Neutrophil (primary cell): Measurements from ENCODE around the gene MRPS33.
"Not testable (repeated sequence)": the region's sequence is repeated elsewhere in the genome, so short reads cannot be mapped to it uniquely, and the experiment has no call there.

Experiments used
- H3K27ac ChIP-seq: fragments of 200-600 bp; sonication (generic); 2 replicates; pipeline ENCODE4 v1.5.1; 2016; ENCODE audit warnings: mild to moderate bottlenecking, moderate library complexity
- H3K27me3 ChIP-seq: fragments of 200-600 bp; sonication (generic); 2 replicates; pipeline ENCODE4 v1.6.0; 2016; ENCODE audit warnings: mild to moderate bottlenecking
- H3K36me3 ChIP-seq: fragments of 200-600 bp; sonication (generic); 2 replicates; pipeline ENCODE4 v1.5.1; 2017
- H3K4me1 ChIP-seq, 2 experiments: fragments of 200-600 bp in 1 of 2; sonication (generic) in 1 of 2; 1 replicate in 1 of 2; 2 replicates in 1 of 2; pipeline versions ENCODE4 v1.5.1 to v1.6.1; 2013 to 2016; ENCODE audit warnings: low read depth in 1 of 2, low read length in 1 of 2, mild to moderate bottlenecking in 1 of 2, moderate library complexity in 1 of 2; ENCODE audit not compliant: control insufficient read depth in 1 of 2, insufficient read depth in 1 of 2
- H3K4me3 ChIP-seq, 2 experiments: fragments of 200-600 bp in 1 of 2; sonication (generic) in 1 of 2; 1 replicate in 1 of 2; 2 replicates in 1 of 2; pipeline ENCODE4 v1.5.1; 2013 to 2016; ENCODE audit warnings: low read depth in 1 of 2, low read length in 1 of 2, mild to moderate bottlenecking in 1 of 2, moderate library complexity in 1 of 2
- H3K9me3 ChIP-seq: fragments of 200-600 bp; sonication (generic); 2 replicates; pipeline ENCODE4 v1.5.1; 2016
- CTCF ChIP-seq: fragments of 200-600 bp; sonication (generic); IDR thresholded peaks from 2 replicates; pipeline ENCODE4 v1.5.1; 2016; ENCODE audit warnings: antibody characterized with exemption

The MRPS33 gene

GRCh38 chr7:141045126-141045841, 30.5 kb upstream of the MRPS33 start:
- Histone ChIP-seq H3K4me3 (no peak overlapping the region), H3K9me3 (no peaks in the 10 kb centered on the region), H3K36me3 (no peaks in the 10 kb centered on the region), H3K27ac (no peak overlapping the region), H3K27me3 (peaks cover 42% of the 10 kb centered on the region), H3K4me1 (no peaks in the 10 kb centered on the region)
- no peak for TF ChIP-seq CTCF

- Histone ChIP-seq H3K36me3 (no peaks in the 10 kb centered on the region), H3K4me1 (no peaks in the 10 kb centered on the region), H3K27me3 (peaks cover 27% of the 10 kb centered on the region), H3K9me3 (no peaks in the 10 kb centered on the region), H3K4me3 (no peak overlapping the region), H3K27ac (no peak overlapping the region)
- no peak for TF ChIP-seq CTCF
Observed at GRCh38 chr7:141043616-141044015, 28.9 kb upstream of the MRPS33 start.

- no peak overlapping the region for H3K27ac ChIP-seq
- H3K27me3 ChIP-seq: peaks cover 16% of the 10 kb centered on the region
- no peak overlapping the region for H3K4me3 ChIP-seq
- H3K4me1 ChIP-seq: no peaks in the 10 kb centered on the region
- no peaks in the 10 kb centered on the region for H3K36me3 ChIP-seq
- no peak for TF ChIP-seq CTCF
- no peaks in the 10 kb centered on the region for H3K9me3 ChIP-seq
Observed at GRCh38 chr7:141042222-141043193, 27.8 kb upstream of the MRPS33 start.

- H3K27ac ChIP-seq: no peak overlapping the region
- no peaks in the 10 kb centered on the region for H3K9me3 ChIP-seq
- H3K4me3 ChIP-seq: no peak overlapping the region
- peaks cover 10% of the 10 kb centered on the region for H3K27me3 ChIP-seq
- TF ChIP-seq CTCF: no peak
- no peaks in the 10 kb centered on the region for H3K36me3 ChIP-seq
- H3K4me1 ChIP-seq: no peaks in the 10 kb centered on the region
Observed at GRCh38 chr7:141039376-141039775, 24.6 kb upstream of the MRPS33 start.

- H3K9me3 ChIP-seq, H3K27ac ChIP-seq, H3K27me3 ChIP-seq, H3K4me1 ChIP-seq, H3K36me3 ChIP-seq, H3K4me3 ChIP-seq: not testable (repeated sequence)
Observed at GRCh38 chr7:141038100-141038499, 23.3 kb upstream of the MRPS33 start.

GRCh38 chr7:141032539-141033323, 18.0 kb upstream of the MRPS33 start:
- H3K4me3 ChIP-seq, H3K27ac ChIP-seq, H3K27me3 ChIP-seq: not testable (repeated sequence)

More at GRCh38 chr7:141032539-141033323, 18.0 kb upstream of the MRPS33 start:
- not testable (repeated sequence) for H3K9me3 ChIP-seq, H3K36me3 ChIP-seq, H3K4me1 ChIP-seq
